ENCODE results near the gene CYB561D2. TPM values are rescaled to one million over a fixed set of nuclear protein-coding genes. Genes with fewer than 3 reads are reported as not detected.

The CYB561D2 gene
- total and polyA plus RNA-seq, 9 of the 15 experiments (the other 6 are each of a cell fraction or from before 2014, with no cell fraction given): 4.2 to 16.6 (median 9.4) TPM

- TF ChIP-seq ETS1 (conservative IDR thresholded peaks at IDR 0.05; ENCODE audit: control insufficient read depth, low read depth, low read length) (peak; percentile 75), NR1H2 (CRISPR knock-in tag; IDR thresholded peaks at IDR 0.05) (no peak), RFX5 (IDR thresholded peaks at IDR 0.05; ENCODE audit: low read depth, low read length) (no peak), HEY1 (CRISPR knock-in tag; IDR thresholded peaks at IDR 0.05; ENCODE audit: borderline replicate concordance) (no peak), ARNT (IDR thresholded peaks at IDR 0.05) (no peak), IRF1 (CRISPR knock-in tag; IDR thresholded peaks at IDR 0.05; ENCODE audit: borderline replicate concordance) (no peak), NRF1 (conservative IDR thresholded peaks at IDR 0.05 in 1 of 2, IDR thresholded peaks at IDR 0.05 in 1 of 2) (peak; percentile 62 to 67), ZBTB7A (IDR thresholded peaks at IDR 0.05; ENCODE audit: borderline replicate concordance, control insufficient read depth, low read depth, low read length) (no peak), FOXJ2 (tag; IDR thresholded peaks at IDR 0.05) (no peak), GABPB1 (CRISPR knock-in tag; IDR thresholded peaks at IDR 0.05) (peak; percentile 93), ZBTB11 (CRISPR knock-in tag; IDR thresholded peaks at IDR 0.05) (peak in 1 of 3 experiments; percentile 53; a peak in 1 of 6 replicates), ZNF609 (CRISPR knock-in tag; IDR thresholded peaks at IDR 0.05; ENCODE audit: borderline replicate concordance) (no peak), HNRNPUL1 (IDR thresholded peaks at IDR 0.05; ENCODE audit: low read length) (no peak)
Measured at GRCh38 chr3:50327943-50328691, 22.5 kb upstream of the CYB561D2 start, which contains the start of gene TUSC2 (continued).
